HCEC 1CT (cell line): Measurements from ENCODE around the gene ZNF423.

Experiments
- DNase-seq: peaks from one replicate; pipeline ENCODE4 v3.0.0-alpha.2; 2017

ZNF423 gene

DNA sequence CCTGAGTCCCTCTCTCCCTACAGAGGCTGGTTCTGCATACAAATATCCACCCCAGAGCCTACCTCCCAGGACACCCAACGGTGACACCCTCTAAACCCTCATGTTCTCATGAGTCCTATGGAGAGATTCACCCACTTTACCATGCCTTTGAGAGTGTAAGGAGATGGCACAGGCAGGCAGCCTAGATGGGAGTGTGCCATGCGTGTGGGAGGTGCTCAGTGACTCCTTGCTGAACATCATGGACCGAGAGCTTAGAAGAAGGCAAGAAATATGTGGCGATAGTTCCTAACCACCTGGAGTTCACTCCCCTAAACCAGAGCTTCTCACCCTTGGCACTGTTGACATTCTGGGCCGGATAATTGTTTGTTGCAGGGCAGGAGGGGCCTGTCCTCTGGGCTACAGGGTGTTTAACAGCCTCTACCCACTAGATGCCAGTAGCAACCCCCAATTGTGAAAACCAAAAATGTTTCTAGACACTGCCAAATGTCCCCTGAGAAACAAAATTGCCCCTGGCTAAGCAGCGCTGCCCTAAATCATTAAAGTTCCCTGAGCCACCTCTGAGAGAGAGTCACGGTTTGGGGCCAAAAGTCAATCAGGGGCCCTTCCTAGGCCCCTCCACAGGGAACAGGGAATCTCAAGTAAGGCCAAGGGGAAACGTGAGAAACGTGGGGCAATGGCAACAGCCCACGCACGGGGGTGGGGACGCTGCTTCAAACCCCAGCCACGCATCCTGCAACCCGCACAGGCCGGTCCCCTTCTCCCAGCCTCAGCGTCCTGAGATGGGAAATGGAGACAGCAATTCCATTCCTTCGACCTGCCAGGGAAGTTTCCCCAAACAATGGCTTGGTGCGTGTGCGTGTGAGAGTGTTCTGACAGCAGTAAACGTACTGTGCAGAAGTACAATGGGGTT is 415.5 kb downstream of the ZNF423 start:
- DNase-seq: no peak

GRCh38 chr16:49439676-49440075 is 416.2 kb downstream of the ZNF423 start:
- DNase-seq: no peak

DNA sequence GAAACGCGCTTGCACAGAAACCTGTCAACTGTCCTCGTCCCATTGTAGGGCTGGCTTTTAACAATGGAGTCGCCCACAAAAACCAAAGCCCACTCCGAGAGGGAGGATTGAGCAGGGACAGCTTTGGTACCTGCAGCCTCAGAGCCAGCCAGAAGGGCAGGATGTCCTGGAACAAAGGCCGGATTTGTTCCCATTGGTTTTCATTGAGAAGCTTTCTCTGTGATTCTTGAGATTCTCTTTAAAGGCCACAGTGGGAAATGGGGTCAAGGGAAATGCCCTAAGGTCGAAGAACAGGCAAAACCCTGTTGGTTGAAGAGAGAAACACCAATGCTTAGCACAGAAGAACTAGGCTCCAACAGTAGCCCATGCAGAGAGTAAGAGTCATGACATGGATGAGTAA is 416.9 kb downstream of the ZNF423 start:
- no peak for DNase-seq
